GM19438 (cell line): ENCODE results near the gene EML1.

Experiments
- ATAC-seq: cut with Tn5 transposase; IDR thresholded peaks from one replicate; pipeline ENCODE4 v1.9.1; 2021; ENCODE audit warnings: low read depth; ENCODE audit not compliant: unreplicated experiment

EML1 gene

GRCh38 chr14:99981806-99982205, 188.6 kb downstream of the EML1 start:
- ATAC-seq: no peak

GRCh38 chr14:99982537-99983250, 189.5 kb downstream of the EML1 start:
- ATAC-seq: no peak

- ATAC-seq: no peak
Measured at GRCh38 chr14:99983251-99984015, 190.2 kb downstream of the EML1 start.

GRCh38 chr14:99984036-99984435, 190.8 kb downstream of the EML1 start:
- ATAC-seq: no peak

- no peak for ATAC-seq
Measured at GRCh38 chr14:99986396-99986795, 193.2 kb downstream of the EML1 start.

- ATAC-seq: no peak
Measured at GRCh38 chr14:99989032-99989431, 195.8 kb downstream of the EML1 start.

GRCh38 chr14:99990268-99991170, 197.3 kb downstream of the EML1 start:
- no peak for ATAC-seq

- ATAC-seq: no peak
Measured at GRCh38 chr14:99991331-99991730, 198.1 kb downstream of the EML1 start.
